Mesothelial cell of epicardium (in vitro differentiated cells): ENCODE data around the gene MAMSTR. TPM values are rescaled to one million over a fixed set of nuclear protein-coding genes. Genes with fewer than 3 reads are reported as not detected.
A peak's percentile ranks its signal among the peaks of the same experiment; 100 is the strongest.

Source experiments
- DNase-seq, 2 experiments: peaks; one replicate each; pipeline ENCODE4 v3.0.0; 2021; ENCODE audit warnings: low spot score in 2 of 2; ENCODE audit not compliant: unreplicated experiment in 2 of 2
- H3K27ac Mint-ChIP-seq: 2 replicates; pipeline ENCODE4 v1.8.0; 2021; ENCODE audit warnings: mixed read lengths
- H3K27me3 Mint-ChIP-seq: 2 replicates; pipeline ENCODE4 v1.8.0; 2021; ENCODE audit warnings: low read depth, mixed read lengths
- H3K36me3 Mint-ChIP-seq: 2 replicates; pipeline ENCODE4 v1.8.0; 2021; ENCODE audit warnings: mixed read lengths
- H3K4me1 Mint-ChIP-seq: 2 replicates; pipeline ENCODE4 v1.8.0; 2021; ENCODE audit warnings: mixed read lengths
- H3K4me3 Mint-ChIP-seq: 2 replicates; pipeline ENCODE4 v1.8.0; 2021; ENCODE audit warnings: mild to moderate bottlenecking, moderate library complexity, mixed read lengths
- H3K9me3 Mint-ChIP-seq: 2 replicates; pipeline ENCODE4 v1.8.0; 2021; ENCODE audit warnings: mixed read lengths
- CTCF ChIP-seq: fragments of 200-600 bp; sonication (generic); IDR thresholded peaks from one replicate; pipeline ENCODE4 v1.5.0; 2021; ENCODE audit warnings: antibody characterized with exemption; ENCODE audit not compliant: unreplicated experiment
- total RNA-seq: library from RNA; stranded (reverse); gene quantifications from 3 replicates; pipeline ENCODE4 v1.2.1, GENCODE V29; 2021

MAMSTR gene
- total RNA-seq, 1 donor from 2014 or later: 6.5 TPM

- Mint-ChIP-seq H3K4me1 (peaks cover 13% of the 10 kb centered on the region), H3K27me3 (peaks cover 34% of the 10 kb centered on the region)
- TF ChIP-seq CTCF: no peak
These were observed 38.2 kb upstream of the MAMSTR start for GRCh38 chr19:48757741-48758144.

GRCh38 chr19:48757089-48757675 is 37.7 kb upstream of the MAMSTR start:
- peaks cover 30% of the 10 kb centered on the region for H3K27me3 Mint-ChIP-seq
- no peaks in the 10 kb centered on the region for H3K9me3 Mint-ChIP-seq
- no peak overlapping the region for H3K4me3 Mint-ChIP-seq
- no peak overlapping the region for H3K27ac Mint-ChIP-seq
- DNase-seq: no peak
- H3K4me1 Mint-ChIP-seq: peaks cover 14% of the 10 kb centered on the region
- TF ChIP-seq CTCF: no peak
- H3K36me3 Mint-ChIP-seq: no peaks in the 10 kb centered on the region

More at GRCh38 chr19:48757741-48758144, 38.2 kb upstream of the MAMSTR start:
- Mint-ChIP-seq H3K36me3 (no peaks in the 10 kb centered on the region), H3K27ac (no peak overlapping the region), H3K9me3 (no peaks in the 10 kb centered on the region), H3K4me3 (no peak overlapping the region)
- no peak for DNase-seq

- H3K27ac Mint-ChIP-seq: no peak overlapping the region
- peaks cover 16% of the 10 kb centered on the region for H3K4me1 Mint-ChIP-seq
- peaks cover 28% of the 10 kb centered on the region for H3K27me3 Mint-ChIP-seq
- no peaks in the 10 kb centered on the region for H3K36me3 Mint-ChIP-seq
- no peak overlapping the region for H3K4me3 Mint-ChIP-seq
- TF ChIP-seq CTCF: no peak
- DNase-seq: no peak
- no peaks in the 10 kb centered on the region for H3K9me3 Mint-ChIP-seq
These were observed 37.2 kb upstream of the MAMSTR start for GRCh38 chr19:48756686-48757085.

GRCh38 chr19:48756212-48756611 is 36.7 kb upstream of the MAMSTR start:
- no peak for TF ChIP-seq CTCF
- peaks cover 25% of the 10 kb centered on the region for H3K27me3 Mint-ChIP-seq
- H3K36me3 Mint-ChIP-seq: no peaks in the 10 kb centered on the region
- no peaks in the 10 kb centered on the region for H3K9me3 Mint-ChIP-seq
- H3K27ac Mint-ChIP-seq: no peak overlapping the region
- no peak overlapping the region for H3K4me3 Mint-ChIP-seq
- no peak for DNase-seq
- H3K4me1 Mint-ChIP-seq: peaks cover 18% of the 10 kb centered on the region

GRCh38 chr19:48755787-48756186 is 36.3 kb upstream of the MAMSTR start:
- Mint-ChIP-seq H3K27ac (peak overlapping the region; percentile 30), H3K27me3 (peaks cover 24% of the 10 kb centered on the region), H3K4me3 (no peak overlapping the region), H3K36me3 (no peaks in the 10 kb centered on the region), H3K9me3 (no peaks in the 10 kb centered on the region), H3K4me1 (peaks cover 21% of the 10 kb centered on the region)
- TF ChIP-seq CTCF: no peak
- DNase-seq: no peak
